ENCODE measurements around the gene FAM171A2. TPM values are rescaled to one million over a fixed set of nuclear protein-coding genes. Genes with fewer than 3 reads are reported as not detected.
"Not testable (repeated sequence)": the region's sequence is repeated elsewhere in the genome, so short reads cannot be mapped to it uniquely, and the experiment has no call there.

Gene FAM171A2
- total RNA-seq, 2 donors from 2014 or later, result 2.9 TPM; not detected in 1

- 25 to 32% methylated on average over 7 of the region's 7 CpGs for WGBS, 2 donors
Observed at GRCh38 chr17:44367231-44367979, 3.8 kb upstream of the FAM171A2 start.

DNA sequence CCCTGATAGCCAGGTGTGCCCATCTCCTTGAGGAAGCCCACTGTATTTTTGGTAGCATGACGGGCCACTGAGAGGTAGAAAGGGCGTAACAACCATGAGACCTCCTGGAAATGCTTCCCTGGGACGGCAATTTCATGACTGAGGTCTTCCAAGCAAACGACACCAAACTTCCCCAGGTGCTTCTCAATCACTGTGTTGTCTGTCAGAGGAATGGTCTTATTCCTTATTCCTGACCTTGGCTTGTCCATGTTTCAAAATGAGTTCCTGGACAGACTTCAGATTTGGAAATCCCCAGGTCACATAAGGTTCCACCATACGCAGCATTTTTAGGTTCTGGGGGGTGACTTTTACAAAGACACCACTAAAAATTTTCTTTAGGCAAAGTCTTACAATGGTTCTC is 1.4 kb upstream of the FAM171A2 start:
- intact Hi-C loops (cut with DNase I); H3K27ac ChIP-seq: not testable (repeated sequence)
- 64 to 67% methylated on average over 5 of the region's 5 CpGs for WGBS, 2 donors

More at GRCh38 chr17:44367231-44367979, 3.8 kb upstream of the FAM171A2 start:
- Histone ChIP-seq H3K4me3 (no peak overlapping the region), H3K36me3 (replicated peaks in 1 of 2; ENCODE audit: insufficient read depth in 1 of 2, low read depth in 2 of 2) (no peaks in the 10 kb centered on the region), H3K9me3 (no peaks in the 10 kb centered on the region), H3K27me3 (no peaks in the 10 kb centered on the region), H3K4me1 (peaks cover 16% of the 10 kb centered on the region), H3K27ac (no peak overlapping the region)
- TF ChIP-seq CTCF (IDR thresholded peaks at IDR 0.05) (no peak), POLR2A (IDR thresholded peaks at IDR 0.05) (no peak)
- DNase-seq (no peak), ATAC-seq (no peak)
- intact Hi-C loops (cut with DNase I), result no loop called here

GRCh38 chr17:44362949-44363612 is 572 bp downstream of the FAM171A2 start:
- Histone ChIP-seq H3K27ac (no peak overlapping the region), H3K27me3 (no peaks in the 10 kb centered on the region), H3K4me1 (peaks cover 18% of the 10 kb centered on the region), H3K36me3 (replicated peaks in 1 of 2; ENCODE audit: insufficient read depth in 1 of 2, low read depth in 2 of 2) (no peaks in the 10 kb centered on the region), H3K4me3 (peak overlapping the region in 1 of 2 donors; percentile 32), H3K9me3 (no peaks in the 10 kb centered on the region)
- DNase-seq (no peak), ATAC-seq (peak; percentile 39)
- 2% methylated on average over 29 of the region's 45 CpGs; no CpG with 5 or more reads in 1 of the 2 donors for WGBS, 2 donors
- intact Hi-C loops (cut with DNase I), result no loop called here
- TF ChIP-seq POLR2A (IDR thresholded peaks at IDR 0.05) (no peak), CTCF (IDR thresholded peaks at IDR 0.05) (no peak)

More for the DNA sequence above, 1.4 kb upstream of the FAM171A2 start:
- H3K27me3 ChIP-seq; ATAC-seq; DNase-seq; H3K9me3 ChIP-seq; H3K36me3 ChIP-seq (replicated peaks in 1 of 2; ENCODE audit: insufficient read depth in 1 of 2, low read depth in 2 of 2); H3K4me3 ChIP-seq: not testable (repeated sequence)
- peaks cover 18% of the 10 kb centered on the region for H3K4me1 ChIP-seq

DNA sequence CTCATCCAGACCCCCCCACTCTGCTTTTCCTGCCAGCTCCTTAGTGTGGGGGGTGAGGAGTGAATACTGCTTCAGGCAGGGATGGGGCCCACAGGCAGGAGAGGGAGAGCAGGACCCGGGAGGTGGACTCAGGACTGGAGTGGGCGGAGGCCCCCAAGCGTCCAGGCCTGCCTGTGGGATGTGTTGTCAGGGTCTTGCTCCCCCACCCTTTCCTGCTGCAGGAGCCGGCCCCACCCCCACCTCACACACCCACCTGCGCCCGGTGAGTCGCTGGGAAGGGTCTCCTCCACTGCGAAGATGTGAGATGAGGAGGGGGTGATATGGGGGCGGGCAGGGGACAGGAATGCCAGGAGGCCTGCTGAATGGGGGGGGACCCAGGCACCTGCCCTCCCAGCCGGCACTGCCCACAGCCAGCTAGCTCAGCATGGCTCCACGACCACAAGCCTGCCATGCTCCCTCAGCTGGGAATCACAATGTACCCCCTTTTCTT is 1.1 kb downstream of the FAM171A2 start:
- WGBS, 2 donors, result 15 to 31% methylated on average over 5 to 6 of the region's 11 CpGs
- DNase-seq (no peak), ATAC-seq (no peak)
- intact Hi-C loops (cut with DNase I), result no loop called here
- Histone ChIP-seq H3K36me3 (replicated peaks in 1 of 2; ENCODE audit: insufficient read depth in 1 of 2, low read depth in 2 of 2) (no peaks in the 10 kb centered on the region), H3K4me3 (no peak overlapping the region), H3K4me1 (peaks cover 18% of the 10 kb centered on the region), H3K27me3 (no peaks in the 10 kb centered on the region), H3K27ac (no peak overlapping the region), H3K9me3 (no peaks in the 10 kb centered on the region)
- no peak for TF ChIP-seq CTCF (IDR thresholded peaks at IDR 0.05)
- no peak for TF ChIP-seq POLR2A (IDR thresholded peaks at IDR 0.05)

All from body of pancreas (tissue), 4 donors.